HFF-Myc (cell line): ENCODE results near the gene NR3C2.

Experiments used
- DNase-seq: peaks from one replicate; pipeline ENCODE4 v3.0.0-alpha.2; 2011; ENCODE audit warnings: low read depth; ENCODE audit errors: extremely low read depth
- H3K4me3 ChIP-seq: replicated peaks from 2 replicates; pipeline ENCODE4 v1.5.1; 2011; ENCODE audit warnings: low read depth, mild to moderate bottlenecking, control low read depth, low read length
- TF ChIP-seq, protein P1 (sequence below): IDR thresholded peaks from 2 replicates; pipeline ENCODE4 v1.5.1; 2012; ENCODE audit warnings: mild to moderate bottlenecking, low read depth, low read length, control low read depth; ENCODE audit errors: missing control alignments

Gene NR3C2

DNA sequence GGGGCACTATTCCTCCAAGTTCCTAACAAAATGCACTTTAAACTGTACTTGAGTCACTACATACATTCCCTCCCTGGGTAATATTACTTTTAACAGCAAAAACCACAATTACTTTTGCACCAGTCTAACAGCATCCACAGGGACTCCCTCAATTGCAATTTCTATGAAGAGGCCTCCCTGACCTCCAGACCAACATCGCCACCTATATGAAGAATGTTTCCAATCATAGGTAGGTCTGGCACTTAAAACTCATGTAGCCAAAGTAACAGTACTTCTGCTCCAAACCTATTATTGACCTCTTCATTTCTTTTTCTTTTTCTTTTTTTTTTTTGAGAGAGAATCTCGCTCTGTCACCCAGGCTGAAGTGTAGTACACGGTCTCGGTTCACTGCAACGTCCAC lies 15.6 kb downstream of the NR3C2 start:
- no peak overlapping the region for H3K4me3 ChIP-seq
- DNase-seq, result no peak
- TF ChIP-seq, protein P1, sequence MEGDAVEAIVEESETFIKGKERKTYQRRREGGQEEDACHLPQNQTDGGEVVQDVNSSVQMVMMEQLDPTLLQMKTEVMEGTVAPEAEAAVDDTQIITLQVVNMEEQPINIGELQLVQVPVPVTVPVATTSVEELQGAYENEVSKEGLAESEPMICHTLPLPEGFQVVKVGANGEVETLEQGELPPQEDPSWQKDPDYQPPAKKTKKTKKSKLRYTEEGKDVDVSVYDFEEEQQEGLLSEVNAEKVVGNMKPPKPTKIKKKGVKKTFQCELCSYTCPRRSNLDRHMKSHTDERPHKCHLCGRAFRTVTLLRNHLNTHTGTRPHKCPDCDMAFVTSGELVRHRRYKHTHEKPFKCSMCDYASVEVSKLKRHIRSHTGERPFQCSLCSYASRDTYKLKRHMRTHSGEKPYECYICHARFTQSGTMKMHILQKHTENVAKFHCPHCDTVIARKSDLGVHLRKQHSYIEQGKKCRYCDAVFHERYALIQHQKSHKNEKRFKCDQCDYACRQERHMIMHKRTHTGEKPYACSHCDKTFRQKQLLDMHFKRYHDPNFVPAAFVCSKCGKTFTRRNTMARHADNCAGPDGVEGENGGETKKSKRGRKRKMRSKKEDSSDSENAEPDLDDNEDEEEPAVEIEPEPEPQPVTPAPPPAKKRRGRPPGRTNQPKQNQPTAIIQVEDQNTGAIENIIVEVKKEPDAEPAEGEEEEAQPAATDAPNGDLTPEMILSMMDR, result no peak

DNA sequence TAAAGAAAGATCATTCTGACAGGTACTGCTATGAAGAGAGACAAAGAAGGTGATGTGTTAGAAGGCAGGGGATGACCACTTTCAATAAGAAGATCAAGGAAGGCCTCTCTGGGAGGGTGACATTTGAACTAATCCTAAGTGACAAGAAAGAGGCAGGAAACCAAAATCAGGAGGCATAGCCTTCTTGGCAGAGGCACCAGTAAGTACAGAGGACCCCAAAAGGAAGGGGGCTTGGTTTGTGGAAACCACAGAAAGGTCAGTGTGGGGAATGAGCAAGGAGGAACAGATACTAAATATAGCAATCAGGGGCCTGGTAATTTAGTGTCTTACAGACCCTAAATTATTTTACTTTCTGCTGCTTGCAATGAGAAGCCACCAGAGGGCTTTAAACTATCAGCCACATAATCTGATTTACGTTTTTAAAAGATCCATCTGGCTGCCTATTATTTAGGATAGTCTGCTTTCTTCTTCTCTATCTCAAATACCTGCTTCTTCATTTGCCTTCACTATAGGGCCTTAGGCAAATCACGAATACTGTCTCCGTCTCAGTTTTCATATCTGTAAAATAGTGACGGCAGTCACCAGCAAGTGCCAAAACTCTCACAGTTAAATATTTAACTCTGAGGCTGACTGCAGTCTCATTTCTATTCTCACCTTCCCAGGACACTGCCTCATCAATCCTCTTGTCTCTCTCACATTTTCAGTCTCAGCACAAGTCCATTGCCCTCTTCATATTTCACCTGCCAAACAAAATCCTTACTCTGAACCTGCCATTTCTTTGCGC lies 16.7 kb downstream of the NR3C2 start:
- DNase-seq, result no peak
- no peak overlapping the region for H3K4me3 ChIP-seq
- TF ChIP-seq, protein P1, result no peak

DNA sequence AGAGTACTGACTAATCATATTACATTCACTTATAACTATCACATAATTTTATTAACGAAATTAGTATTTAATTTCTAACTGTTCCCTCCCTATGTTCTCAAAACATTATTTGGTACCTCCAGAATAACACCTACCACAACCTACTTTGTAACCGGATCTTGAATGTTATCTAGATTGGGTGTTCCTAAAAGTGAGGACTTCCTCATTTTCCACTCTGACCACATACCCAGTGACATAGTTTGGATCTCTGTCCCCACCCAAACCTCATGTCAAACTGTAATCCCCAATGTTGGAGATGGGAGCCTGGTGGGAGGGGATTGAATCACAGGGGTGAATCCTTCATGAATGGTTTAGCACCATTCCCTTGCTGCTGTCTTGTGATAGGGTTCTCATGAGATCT lies 21.8 kb downstream of the NR3C2 start:
- no peak for DNase-seq
- no peak overlapping the region for H3K4me3 ChIP-seq
- TF ChIP-seq, protein P1, result no peak

DNA sequence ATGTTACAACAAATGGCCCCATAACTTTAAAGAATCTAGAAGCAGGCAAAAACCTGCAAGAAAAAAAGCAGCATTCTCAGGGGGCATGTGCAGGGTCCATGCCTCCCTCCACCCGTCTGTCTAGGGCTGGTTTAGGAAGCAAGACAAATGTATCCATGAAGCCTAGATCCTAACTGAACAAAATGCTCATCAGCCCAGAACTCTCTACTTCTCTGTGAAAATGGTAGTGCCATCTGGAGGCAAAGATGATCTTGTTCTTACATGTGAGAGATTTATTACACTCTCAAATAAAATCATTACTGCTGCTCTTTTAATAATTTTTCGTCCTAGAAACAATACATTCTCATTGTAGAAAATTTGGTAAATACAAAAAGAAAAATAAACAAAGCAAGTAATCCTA lies 26.7 kb downstream of the NR3C2 start:
- DNase-seq, result no peak
- TF ChIP-seq, protein P1, result no peak
- H3K4me3 ChIP-seq, result no peak overlapping the region

DNA sequence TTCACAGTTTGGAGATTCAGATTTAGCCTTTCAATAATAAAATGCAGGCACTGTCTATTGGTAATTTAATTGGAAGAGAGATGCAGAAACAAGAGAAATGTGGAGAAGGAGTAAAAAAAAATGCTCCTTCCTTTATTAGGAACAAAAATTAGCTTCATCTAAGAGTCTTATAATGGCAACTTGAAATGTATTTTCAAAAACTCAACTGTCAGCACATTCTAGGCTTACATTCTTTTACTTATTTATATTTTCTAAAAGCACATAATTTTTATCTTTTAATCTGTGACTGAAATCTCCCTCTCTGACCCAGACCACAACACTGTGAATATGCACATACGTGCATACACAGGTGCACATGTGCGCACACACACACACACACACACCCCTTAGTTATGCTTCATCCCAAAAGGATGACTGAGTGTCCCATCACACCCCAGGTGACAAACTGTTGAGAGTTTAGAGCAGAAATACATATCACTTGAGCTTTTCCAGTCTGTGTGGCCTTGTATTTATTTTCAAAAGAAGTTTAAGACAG lies 29.7 kb downstream of the NR3C2 start:
- TF ChIP-seq, protein P1, result no peak
- H3K4me3 ChIP-seq, result no peak overlapping the region
- DNase-seq, result no peak

DNA sequence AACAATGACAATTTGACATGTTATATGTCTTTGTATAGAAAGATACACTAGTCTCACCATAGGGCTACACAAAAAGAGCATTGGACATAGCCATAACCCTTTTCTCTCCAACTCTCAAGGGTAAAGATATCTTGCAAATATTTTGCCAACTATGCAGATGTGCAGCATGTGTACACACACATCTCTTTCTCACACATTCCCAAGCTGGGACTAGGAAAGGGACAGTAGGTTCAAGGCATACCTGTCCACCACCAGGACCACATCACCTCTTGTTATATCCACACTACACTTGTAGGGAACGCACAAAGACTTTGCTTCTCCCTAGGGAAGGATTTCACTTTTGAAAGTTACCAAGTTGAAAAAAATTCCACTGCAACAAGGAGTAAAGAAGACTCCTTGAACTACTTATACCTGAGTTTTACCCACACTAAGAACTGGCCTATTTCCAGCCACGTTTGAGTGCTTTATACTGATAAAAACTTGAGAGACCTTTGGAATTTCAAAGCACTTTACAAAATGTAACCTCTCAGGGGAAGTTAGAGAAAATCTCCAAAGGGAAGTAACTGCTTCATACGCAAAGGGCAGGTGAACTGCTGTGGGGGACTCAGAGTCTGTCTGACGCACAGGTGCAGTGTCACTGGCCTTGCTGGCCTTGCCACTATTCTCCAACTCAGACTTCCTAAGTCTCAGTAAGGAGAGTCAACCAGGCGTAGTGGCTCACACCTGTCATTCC lies 36.9 kb downstream of the NR3C2 start:
- TF ChIP-seq, protein P1, result no peak
- DNase-seq, result no peak

More for the DNA sequence above, 36.9 kb downstream of the NR3C2 start:
- no peak overlapping the region for H3K4me3 ChIP-seq
